HG03039 (cell line): ENCODE measurements around the gene AKT2.

Experiments
- ATAC-seq: cut with Tn5 transposase; IDR thresholded peaks from one replicate; pipeline ENCODE4 v1.9.1; 2021; ENCODE audit warnings: mild to moderate bottlenecking, moderate library complexity; ENCODE audit not compliant: unreplicated experiment

Gene AKT2

GRCh38 chr19:40237791-40238190 is 47.4 kb downstream of the AKT2 start:
- ATAC-seq: no peak

- ATAC-seq: no peak
Measured at GRCh38 chr19:40236366-40236765, 48.8 kb downstream of the AKT2 start.

GRCh38 chr19:40236026-40236355 is 49.2 kb downstream of the AKT2 start:
- no peak for ATAC-seq

GRCh38 chr19:40235238-40236025 is 49.7 kb downstream of the AKT2 start:
- no peak for ATAC-seq

GRCh38 chr19:40234429-40235237 is 50.5 kb downstream of the AKT2 start:
- ATAC-seq: no peak

- no peak for ATAC-seq
Measured at GRCh38 chr19:40233811-40234389, 51.2 kb downstream of the AKT2 start.

- no peak for ATAC-seq
Measured at GRCh38 chr19:40232949-40233810, 52.0 kb downstream of the AKT2 start.

GRCh38 chr19:40232479-40232878 is 52.7 kb downstream of the AKT2 start:
- no peak for ATAC-seq

GRCh38 chr19:40231544-40232424 is 53.4 kb downstream of the AKT2 start:
- ATAC-seq: no peak

- no peak for ATAC-seq
Measured at GRCh38 chr19:40231057-40231456, 54.1 kb downstream of the AKT2 start.

GRCh38 chr19:40229926-40230417 is 55.2 kb downstream of the AKT2 start:
- no peak for ATAC-seq

GRCh38 chr19:40229484-40229883 is 55.7 kb downstream of the AKT2 start:
- ATAC-seq: no peak

- no peak for ATAC-seq
Measured at GRCh38 chr19:40228863-40229262, 56.3 kb downstream of the AKT2 start.

GRCh38 chr19:40228346-40228745 is 56.8 kb downstream of the AKT2 start:
- no peak for ATAC-seq

- no peak for ATAC-seq
Measured at GRCh38 chr19:40225440-40226305, 59.5 kb downstream of the AKT2 start.

- ATAC-seq: no peak
Measured at GRCh38 chr19:40224342-40225150, 60.6 kb downstream of the AKT2 start.

- ATAC-seq: no peak
Measured at GRCh38 chr19:40223135-40223822, 61.9 kb downstream of the AKT2 start.
